HepG2 (cell line): ENCODE data around the gene OSBPL10. TPM values are rescaled to one million over a fixed set of nuclear protein-coding genes. Genes with fewer than 3 reads are reported as not detected.

Experiments used
- ATAC-seq: fragments of 200-7000 bp; cut with Tn5 transposase; 3 replicates; pipeline ENCODE4 v1.9.1; 2020; ENCODE audit warnings: mild to moderate bottlenecking, moderate library complexity
- BruUV-seq: library from RNA; stranded (reverse); fragments of 400-500 nt; replicated peaks from 2 replicates; lab custom pipeline; 2021; lab: Mats Ljungman, UMichigan
- CTCF ChIA-PET: fragments of 300-600 bp; formaldehyde crosslinking; extraction: SDS; loops from one replicate; lab custom pipeline; 2021; ENCODE audit warnings: low total read pairs, inconsistent platforms, low intra/inter-chr PET ratio; lab: Yijun Ruan, JAX
- POLR2A ChIA-PET: fragments of 350-600 bp; sonication (Branson Sonifier 250); formaldehyde crosslinking; loops from one replicate; lab custom pipeline; 2020; ENCODE audit warnings: antibody characterized with exemption, inconsistent platforms; lab: Yijun Ruan, JAX
- DNase-seq: peaks from one replicate; pipeline ENCODE4 v3.0.0-alpha.2; 2015; ENCODE audit warnings: low spot score
- FAIRE-seq: peaks from 3 replicates; lab custom pipeline; 2011; peaks lifted over from hg19 to GRCh38; lab: Jason Lieb, UNC
- H2AFZ ChIP-seq: one replicate; pipeline ENCODE4 v1.6.1; 2011; ENCODE audit warnings: low read length, inconsistent platforms
- H3K27ac ChIP-seq: fragments of 300-600 bp; 3 replicates; pipeline ENCODE4 v1.8.0; 2011; ENCODE audit warnings: mixed run types, mild to moderate bottlenecking, mixed read lengths, low read length, inconsistent platforms; ENCODE audit not compliant: insufficient read depth; ENCODE audit errors: extremely low read length
- H3K27me3 ChIP-seq, 2 experiments: fragments of 200-600 bp in 1 of 2; 2 replicates in 1 of 2; 3 replicates in 1 of 2; pipeline versions ENCODE4 v1.6.0 to v1.8.0; 2011; ENCODE audit warnings: low read length in 2 of 2, mild to moderate bottlenecking in 2 of 2, moderate library complexity in 2 of 2, inconsistent platforms in 1 of 2; ENCODE audit not compliant: insufficient read depth in 2 of 2, control insufficient read depth in 1 of 2
- H3K36me3 ChIP-seq, 2 experiments: fragments of 200-600 bp in 1 of 2; replicated peaks in 1 of 2; 2 replicates in 1 of 2; 3 replicates in 1 of 2; pipeline versions ENCODE4 v1.5.1 to v1.8.0; 2011; ENCODE audit warnings: low read length in 2 of 2, inconsistent platforms in 1 of 2; ENCODE audit not compliant: insufficient read depth in 2 of 2, control insufficient read depth in 1 of 2
- H3K4me1 ChIP-seq: 2 replicates; pipeline ENCODE4 v1.5.1; 2012; ENCODE audit warnings: low read length, inconsistent platforms; ENCODE audit not compliant: insufficient read depth
- H3K4me2 ChIP-seq: 2 replicates; pipeline ENCODE4 v1.6.0; 2011; ENCODE audit warnings: low read depth, low read length, inconsistent platforms
- H3K4me3 ChIP-seq, 3 experiments: fragments of 200-600 bp in 1 of 3; sonication (generic), shearing (Covaris generic) in 1 of 3; replicated peaks in 1 of 3; 2 replicates each; pipeline ENCODE4 v1.5.1; 2011 to 2016; ENCODE audit warnings: low read length in 3 of 3, inconsistent platforms in 2 of 3, low read depth in 2 of 3, mild to moderate bottlenecking in 2 of 3, control low read depth in 1 of 3, mixed read lengths in 1 of 3; ENCODE audit not compliant: insufficient read depth in 1 of 3
- H3K79me2 ChIP-seq: one replicate; pipeline ENCODE4 v1.6.1; 2011; ENCODE audit warnings: low read length, inconsistent platforms; ENCODE audit not compliant: insufficient read depth
- H3K9ac ChIP-seq: 2 replicates; pipeline ENCODE4 v1.6.0; 2011; ENCODE audit warnings: mild to moderate bottlenecking, low read depth, low read length, inconsistent platforms; ENCODE audit not compliant: insufficient read depth
- H3K9me3 ChIP-seq: 2 replicates; pipeline ENCODE4 v1.5.1; 2012; ENCODE audit warnings: mild to moderate bottlenecking, low read length
- H4K20me1 ChIP-seq: 2 replicates; pipeline ENCODE4 v1.6.0; 2011; ENCODE audit warnings: inconsistent platforms, mild to moderate bottlenecking, low read length, moderate library complexity; ENCODE audit not compliant: insufficient read depth
- ARNT2 ChIP-seq: sonication (generic); formaldehyde crosslinking; IDR thresholded peaks from 2 replicates; pipeline ENCODE4 v1.8.0; 2022; ENCODE audit warnings: mild to moderate bottlenecking, low read depth, missing genetic modification reagents, moderate library complexity
- DNMT3B ChIP-seq: conservative IDR thresholded peaks from 2 replicates; pipeline ENCODE4 v1.6.1; 2016; ENCODE audit warnings: missing biosample characterization, control low read depth
- FOXK1 ChIP-seq: sonication (generic); formaldehyde crosslinking; IDR thresholded peaks from 2 replicates; pipeline ENCODE4 v1.4.0; 2020; ENCODE audit warnings: low read depth, missing genetic modification reagents, borderline replicate concordance
- GZF1 ChIP-seq: sonication (generic); formaldehyde crosslinking; IDR thresholded peaks from 2 replicates; pipeline ENCODE4 v1.5.1; 2020; ENCODE audit warnings: mild to moderate bottlenecking, missing genetic modification reagents
- HMG20A ChIP-seq: IDR thresholded peaks from 2 replicates; pipeline ENCODE4 v1.6.1; 2016; ENCODE audit warnings: borderline replicate concordance
- MTF2 ChIP-seq: sonication (generic); formaldehyde crosslinking; IDR thresholded peaks from 2 replicates; pipeline ENCODE4 v1.5.0; 2020; ENCODE audit warnings: missing genetic modification reagents, borderline replicate concordance
- NCOA2 ChIP-seq: sonication (generic); formaldehyde crosslinking; IDR thresholded peaks from 2 replicates; pipeline ENCODE4 v1.8.0; 2022; ENCODE audit warnings: inconsistent platforms
- SP140L ChIP-seq: sonication (generic); formaldehyde crosslinking; IDR thresholded peaks from 2 replicates; pipeline ENCODE4 v1.4.0; 2020; ENCODE audit warnings: missing genetic modification reagents, borderline replicate concordance
- SRSF9 ChIP-seq: fragments of 200-400 bp; formaldehyde crosslinking; IDR thresholded peaks from 2 replicates; pipeline ENCODE4 v1.6.1; 2018; ENCODE audit warnings: borderline replicate concordance, mild to moderate bottlenecking, low read depth, low read length; ENCODE audit not compliant: insufficient read depth, poor library complexity, severe bottlenecking
- SRY ChIP-seq: sonication (generic); formaldehyde crosslinking; IDR thresholded peaks from 2 replicates; pipeline ENCODE4 v1.8.0; 2022; ENCODE audit warnings: mild to moderate bottlenecking, missing genetic modification reagents
- SYNCRIP ChIP-seq: fragments of 200-400 bp; formaldehyde crosslinking; IDR thresholded peaks from 2 replicates; pipeline ENCODE4 v1.6.1; 2018; ENCODE audit warnings: mild to moderate bottlenecking, low read depth, low read length; ENCODE audit not compliant: insufficient read depth
- TRIM24 ChIP-seq: sonication (generic); formaldehyde crosslinking; IDR thresholded peaks from 2 replicates; pipeline ENCODE4 v1.8.0; 2022; ENCODE audit warnings: mild to moderate bottlenecking, missing genetic modification reagents
- ZNF572 ChIP-seq: sonication (generic); formaldehyde crosslinking; IDR thresholded peaks from 2 replicates; pipeline ENCODE4 v1.5.1; 2020; ENCODE audit warnings: mild to moderate bottlenecking, missing genetic modification reagents
- WGBS: methylation state at CpG from one replicate; pipeline ENCODE4 v1.1.6; 2017; ENCODE audit warnings: low lambda C conversion rate; 5-methylcytosine and 5-hydroxymethylcytosine counted together
- in situ Hi-C: cut with HindIII; loops from 2 replicates; pipeline ENCODE4 v1.10.0; 2017; ENCODE audit warnings: low pct_unique_long_range_greater_than_20kb; ENCODE audit not compliant: extremely low pct_ligation_motif_present
- intact Hi-C: fragments of 100-400 bp; cut with micrococcal nuclease; formaldehyde crosslinking; loops from one replicate; pipeline ENCODE4 v1.10.0; 2022; ENCODE audit not compliant: unreplicated experiment
- polyA plus RNA-seq, 8 experiments: library from polyadenylated mRNA; depleted of rRNA in 3 of 8; stranded (reverse) in 7 of 8; unstranded in 1 of 8; fragments of >200 nt; fragmentation: Illumina TruSeq in 4 of 8; extraction: Trizol in 4 of 8; gene quantifications; 2 replicates each; pipeline versions ENCODE4 v1.2.1 to v1.2.3, GENCODE V29; 2011 to 2016; ENCODE audit warnings: low read depth in 4 of 8, missing spikeins in 1 of 8, mixed read lengths in 1 of 8; ENCODE audit not compliant: insufficient read depth in 1 of 8
- total RNA-seq, 5 experiments: library from RNA; depleted of rRNA; stranded (reverse); fragments of >200 nt; fragmentation: Illumina TruSeq; extraction: Trizol; gene quantifications; 2 replicates each; pipeline ENCODE4 v1.2.3, GENCODE V29; 2016; ENCODE audit warnings: low read depth in 1 of 5
- TF ChIP-seq, protein P1 (sequence below): IDR thresholded peaks from 2 replicates; pipeline ENCODE4 v1.6.1; 2016; ENCODE audit warnings: low read depth, control low read depth
- TF ChIP-seq, protein P2 (sequence below): sonication (generic); formaldehyde crosslinking; IDR thresholded peaks from 2 replicates; pipeline ENCODE4 v1.4.0; 2020; ENCODE audit warnings: missing genetic modification reagents

OSBPL10 gene
- total and polyA plus RNA-seq, 2 of the 13 experiments (the other 11 are each of a cell fraction or from before 2014, with no cell fraction given): 10.3 to 28.6 TPM

DNA sequence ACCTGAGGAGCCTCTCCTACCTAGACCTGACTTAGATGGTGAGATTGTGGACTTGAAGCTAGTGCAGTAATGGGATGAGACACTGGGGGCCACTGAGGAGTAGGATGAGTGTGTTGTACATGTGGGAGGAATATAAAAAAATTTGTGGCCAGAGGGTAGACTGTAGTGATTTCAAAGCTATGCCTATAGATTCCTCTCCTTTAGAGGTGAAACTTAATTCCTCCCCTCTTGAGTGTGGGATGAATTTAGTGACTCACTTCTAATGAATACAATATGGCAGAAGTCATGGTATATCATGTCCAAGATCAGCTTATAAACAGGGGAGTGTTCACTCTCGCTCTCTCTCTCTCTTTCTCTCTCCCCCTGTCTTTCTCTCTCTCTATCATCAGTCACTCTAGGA is 7.2 kb upstream of the OSBPL10 start:
- no peak for ATAC-seq
- POLR2A ChIA-PET: no interaction called here
- Histone ChIP-seq H3K4me1 (peaks cover 7% of the 10 kb centered on the region), H3K27me3 (no peaks in the 10 kb centered on the region), H3K9me3 (no peaks in the 10 kb centered on the region; the same call in 1 of the 2 replicates), H2AFZ (no peak overlapping the region), H3K9ac (no peak overlapping the region), H3K27ac (no peak overlapping the region), H3K36me3 (no peaks in the 10 kb centered on the region), H4K20me1 (no peaks in the 10 kb centered on the region), H3K79me2 (no peaks in the 10 kb centered on the region), H3K4me3 (no peak overlapping the region), H3K4me2 (no peak overlapping the region)
- WGBS: 95% methylated on average over 1 of the region's 1 CpG
- DNase-seq: no peak
- CTCF ChIA-PET: no interaction called here
- in situ Hi-C loops: no loop called here
- intact Hi-C loops: no loop called here
- BruUV-seq: no TSS peak
- no peak for FAIRE-seq
- TF ChIP-seq SRY (CRISPR knock-in tag) (no peak), SP140L (CRISPR knock-in tag) (no peak), ZNF572 (CRISPR knock-in tag) (no peak), MTF2 (CRISPR knock-in tag) (no peak), DNMT3B (no peak), SRSF9 (no peak), TRIM24 (CRISPR knock-in tag) (no peak), HMG20A (no peak), NCOA2 (no peak), FOXK1 (no peak)

- DNase-seq (no peak), ATAC-seq (no peak), FAIRE-seq (no peak)
- CTCF ChIA-PET: no interaction called here
- BruUV-seq: no TSS peak
- Histone ChIP-seq H3K9me3 (no peaks in the 10 kb centered on the region; the same call in 1 of the 2 replicates), H3K9ac (no peak overlapping the region), H3K27me3 (no peaks in the 10 kb centered on the region), H3K27ac (no peak overlapping the region), H3K4me2 (no peak overlapping the region), H3K36me3 (no peaks in the 10 kb centered on the region), H3K4me1 (peaks cover 13% of the 10 kb centered on the region), H3K4me3 (no peak overlapping the region), H2AFZ (no peak overlapping the region), H3K79me2 (no peaks in the 10 kb centered on the region), H4K20me1 (no peaks in the 10 kb centered on the region)
- intact Hi-C loops (no loop called here), in situ Hi-C loops (no loop called here)
- 97% methylated on average over 2 of the region's 2 CpGs for WGBS
- POLR2A ChIA-PET: no interaction called here
- TF ChIP-seq GZF1 (CRISPR knock-in tag) (no peak), ARNT2 (CRISPR knock-in tag) (no peak), SYNCRIP (no peak)
- TF ChIP-seq, protein P1, sequence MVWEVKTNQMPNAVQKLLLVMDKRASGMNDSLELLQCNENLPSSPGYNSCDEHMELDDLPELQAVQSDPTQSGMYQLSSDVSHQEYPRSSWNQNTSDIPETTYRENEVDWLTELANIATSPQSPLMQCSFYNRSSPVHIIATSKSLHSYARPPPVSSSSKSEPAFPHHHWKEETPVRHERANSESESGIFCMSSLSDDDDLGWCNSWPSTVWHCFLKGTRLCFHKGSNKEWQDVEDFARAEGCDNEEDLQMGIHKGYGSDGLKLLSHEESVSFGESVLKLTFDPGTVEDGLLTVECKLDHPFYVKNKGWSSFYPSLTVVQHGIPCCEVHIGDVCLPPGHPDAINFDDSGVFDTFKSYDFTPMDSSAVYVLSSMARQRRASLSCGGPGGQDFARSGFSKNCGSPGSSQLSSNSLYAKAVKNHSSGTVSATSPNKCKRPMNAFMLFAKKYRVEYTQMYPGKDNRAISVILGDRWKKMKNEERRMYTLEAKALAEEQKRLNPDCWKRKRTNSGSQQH (CRISPR knock-in tag): no peak
- TF ChIP-seq, protein P2, sequence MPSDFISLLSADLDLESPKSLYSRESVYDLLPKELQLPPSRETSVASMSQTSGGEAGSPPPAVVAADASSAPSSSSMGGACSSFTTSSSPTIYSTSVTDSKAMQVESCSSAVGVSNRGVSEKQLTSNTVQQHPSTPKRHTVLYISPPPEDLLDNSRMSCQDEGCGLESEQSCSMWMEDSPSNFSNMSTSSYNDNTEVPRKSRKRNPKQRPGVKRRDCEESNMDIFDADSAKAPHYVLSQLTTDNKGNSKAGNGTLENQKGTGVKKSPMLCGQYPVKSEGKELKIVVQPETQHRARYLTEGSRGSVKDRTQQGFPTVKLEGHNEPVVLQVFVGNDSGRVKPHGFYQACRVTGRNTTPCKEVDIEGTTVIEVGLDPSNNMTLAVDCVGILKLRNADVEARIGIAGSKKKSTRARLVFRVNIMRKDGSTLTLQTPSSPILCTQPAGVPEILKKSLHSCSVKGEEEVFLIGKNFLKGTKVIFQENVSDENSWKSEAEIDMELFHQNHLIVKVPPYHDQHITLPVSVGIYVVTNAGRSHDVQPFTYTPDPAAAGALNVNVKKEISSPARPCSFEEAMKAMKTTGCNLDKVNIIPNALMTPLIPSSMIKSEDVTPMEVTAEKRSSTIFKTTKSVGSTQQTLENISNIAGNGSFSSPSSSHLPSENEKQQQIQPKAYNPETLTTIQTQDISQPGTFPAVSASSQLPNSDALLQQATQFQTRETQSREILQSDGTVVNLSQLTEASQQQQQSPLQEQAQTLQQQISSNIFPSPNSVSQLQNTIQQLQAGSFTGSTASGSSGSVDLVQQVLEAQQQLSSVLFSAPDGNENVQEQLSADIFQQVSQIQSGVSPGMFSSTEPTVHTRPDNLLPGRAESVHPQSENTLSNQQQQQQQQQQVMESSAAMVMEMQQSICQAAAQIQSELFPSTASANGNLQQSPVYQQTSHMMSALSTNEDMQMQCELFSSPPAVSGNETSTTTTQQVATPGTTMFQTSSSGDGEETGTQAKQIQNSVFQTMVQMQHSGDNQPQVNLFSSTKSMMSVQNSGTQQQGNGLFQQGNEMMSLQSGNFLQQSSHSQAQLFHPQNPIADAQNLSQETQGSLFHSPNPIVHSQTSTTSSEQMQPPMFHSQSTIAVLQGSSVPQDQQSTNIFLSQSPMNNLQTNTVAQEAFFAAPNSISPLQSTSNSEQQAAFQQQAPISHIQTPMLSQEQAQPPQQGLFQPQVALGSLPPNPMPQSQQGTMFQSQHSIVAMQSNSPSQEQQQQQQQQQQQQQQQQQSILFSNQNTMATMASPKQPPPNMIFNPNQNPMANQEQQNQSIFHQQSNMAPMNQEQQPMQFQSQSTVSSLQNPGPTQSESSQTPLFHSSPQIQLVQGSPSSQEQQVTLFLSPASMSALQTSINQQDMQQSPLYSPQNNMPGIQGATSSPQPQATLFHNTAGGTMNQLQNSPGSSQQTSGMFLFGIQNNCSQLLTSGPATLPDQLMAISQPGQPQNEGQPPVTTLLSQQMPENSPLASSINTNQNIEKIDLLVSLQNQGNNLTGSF: no peak
Observed at GRCh38 chr3:31985831-31986230, 4.8 kb upstream of the OSBPL10 start.
